Psoas muscle (tissue), 8 donors: Measurements from ENCODE around the gene COPS7A. TPM values are rescaled to one million over a fixed set of nuclear protein-coding genes. Genes with fewer than 3 reads are reported as not detected.

Experiments used
- ATAC-seq, 4 donors: fragments of 200-7000 bp; cut with Tn5 transposase; one replicate each; pipeline ENCODE4 v1.9.1; 2020; ENCODE audit warnings: moderate library complexity in 3 of 4, mild to moderate bottlenecking in 2 of 4
- DNase-seq, 2 donors: peaks; one replicate each; pipeline ENCODE4 v3.0.0-alpha.2; 2020
- H3K27ac ChIP-seq: fragments of 200-600 bp; one replicate; pipeline ENCODE4 v1.8.0; 2022
- H3K27me3 ChIP-seq, 3 donors: fragments of 200-600 bp in 1 of 3; one replicate each; pipeline versions ENCODE4 v1.6.1 to v1.8.0; 2013 to 2022; ENCODE audit warnings: low read length in 2 of 3, mild to moderate bottlenecking in 2 of 3, moderate library complexity in 1 of 3; ENCODE audit not compliant: insufficient read depth in 3 of 3
- H3K36me3 ChIP-seq, 2 donors: fragments of 200-600 bp in 1 of 2; one replicate each; pipeline versions ENCODE4 v1.6.1 to v1.8.0; 2013 to 2022; ENCODE audit warnings: low read depth in 1 of 2, mild to moderate bottlenecking in 1 of 2, moderate library complexity in 1 of 2; ENCODE audit not compliant: insufficient read depth in 1 of 2
- H3K4me1 ChIP-seq: fragments of 200-600 bp; one replicate; pipeline ENCODE4 v1.8.0; 2022
- H3K4me3 ChIP-seq: fragments of 200-600 bp; one replicate; pipeline ENCODE4 v1.8.0; 2022; ENCODE audit warnings: mild to moderate bottlenecking
- H3K9me3 ChIP-seq: fragments of 200-600 bp; one replicate; pipeline ENCODE4 v1.8.0; 2022
- WGBS, 3 donors: extraction: QIAGEN DNeasy Blood & Tissue Kit; methylation state at CpG; one replicate each; pipeline versions ENCODE4 v1.1.6 to v1.1.7; 2013; 5-methylcytosine and 5-hydroxymethylcytosine counted together
- intact Hi-C, 2 donors: fragments of 100-400 bp; cut with DNase I; formaldehyde crosslinking; loops; one replicate each; pipeline versions ENCODE4 v1.11.0 to v1.14.2; 2022
- polyA plus RNA-seq, 3 donors: library from polyadenylated mRNA; stranded (reverse); fragments of 200-250 nt; gene quantifications; one replicate each; pipeline ENCODE4 v1.2.3, GENCODE V29; 2013
- total RNA-seq, 4 donors: library from RNA; stranded (reverse); fragmentation: NEBNext Ultra II Directional in 2 of 4; extraction: Animal tissue kit (Norgen Biotek cat#: 25700) in 2 of 4; gene quantifications; one replicate each; pipeline versions ENCODE4 v1.2.1 to v1.2.4, GENCODE V29; 2021 to 2023
- TF ChIP-seq, protein P1 (sequence below): fragments of 200-600 bp; IDR thresholded peaks from one replicate; pipeline ENCODE4 v1.8.0; 2022; ENCODE audit warnings: antibody characterized with exemption
- donor health status: healthy with polysubstance abuse.
- donor health status: DM: no; HTN: no; CAD: no; lungs with moderate emphysema.
- donor health status: Bipolar disorder and iron deficiency.
- donor health status: healthy.
- donor health status: DM: yes; HTN: yes; CAD: no.
- donor health status: DM: no; HTN: no; CAD: no.
- donor health status: DM: no; HTN: no; CAD: no.
- donor health status: DM: yes; HTN: yes; CAD: no.

The COPS7A gene
- total and polyA plus RNA-seq, 7 donors = 72.3 to 157 (median 79.2) TPM

DNA sequence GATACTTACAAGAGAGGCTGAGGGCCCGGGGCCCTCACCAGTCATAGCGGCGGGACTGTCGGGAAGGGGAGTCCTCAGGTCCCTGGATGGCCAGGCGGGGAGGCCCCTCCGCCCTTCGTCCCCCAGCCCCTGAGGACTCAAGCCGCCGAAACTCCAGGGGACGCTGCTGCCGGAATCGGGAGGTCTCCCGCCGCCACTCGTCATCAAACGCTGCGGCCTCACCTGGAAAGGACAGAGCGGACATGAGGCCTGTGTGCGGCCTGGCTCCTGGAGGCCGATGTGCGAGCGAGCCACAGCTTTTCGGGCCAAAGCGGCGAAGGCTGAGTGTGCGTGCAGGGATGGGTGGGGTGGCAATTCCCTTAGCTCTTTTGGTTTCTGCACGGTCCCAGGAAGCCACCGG, 24.9 kb downstream of the COPS7A start:
- H3K4me1 ChIP-seq = peaks cover 12% of the 10 kb centered on the region
- no peak for DNase-seq

GRCh38 chr12:6750506-6750905, 26.7 kb downstream of the COPS7A start:
- H3K27me3 ChIP-seq = no peaks in the 10 kb centered on the region
- DNase-seq = no peak
- no peak for ATAC-seq
- no peak overlapping the region for H3K27ac ChIP-seq
- H3K9me3 ChIP-seq = no peaks in the 10 kb centered on the region
- peaks cover 15% of the 10 kb centered on the region for H3K4me1 ChIP-seq
- 87 to 91% (median 90%) methylated on average over 4 of the region's 4 CpGs for WGBS, 3 donors
- no peak overlapping the region for H3K4me3 ChIP-seq
- TF ChIP-seq, protein P1, sequence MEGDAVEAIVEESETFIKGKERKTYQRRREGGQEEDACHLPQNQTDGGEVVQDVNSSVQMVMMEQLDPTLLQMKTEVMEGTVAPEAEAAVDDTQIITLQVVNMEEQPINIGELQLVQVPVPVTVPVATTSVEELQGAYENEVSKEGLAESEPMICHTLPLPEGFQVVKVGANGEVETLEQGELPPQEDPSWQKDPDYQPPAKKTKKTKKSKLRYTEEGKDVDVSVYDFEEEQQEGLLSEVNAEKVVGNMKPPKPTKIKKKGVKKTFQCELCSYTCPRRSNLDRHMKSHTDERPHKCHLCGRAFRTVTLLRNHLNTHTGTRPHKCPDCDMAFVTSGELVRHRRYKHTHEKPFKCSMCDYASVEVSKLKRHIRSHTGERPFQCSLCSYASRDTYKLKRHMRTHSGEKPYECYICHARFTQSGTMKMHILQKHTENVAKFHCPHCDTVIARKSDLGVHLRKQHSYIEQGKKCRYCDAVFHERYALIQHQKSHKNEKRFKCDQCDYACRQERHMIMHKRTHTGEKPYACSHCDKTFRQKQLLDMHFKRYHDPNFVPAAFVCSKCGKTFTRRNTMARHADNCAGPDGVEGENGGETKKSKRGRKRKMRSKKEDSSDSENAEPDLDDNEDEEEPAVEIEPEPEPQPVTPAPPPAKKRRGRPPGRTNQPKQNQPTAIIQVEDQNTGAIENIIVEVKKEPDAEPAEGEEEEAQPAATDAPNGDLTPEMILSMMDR = no peak
- intact Hi-C loops = loop anchor here (5.0 to 10.0 kb wide), 2 partner anchors 74 to 77 kb away; partner anchors contain the start of genes P3H3 (in 2 of the 2) and GPR162 (in 1 of the 2)
- H3K36me3 ChIP-seq = peaks cover 11 to 62% of the 10 kb centered on the region in 2 donors

More for the DNA sequence above, 24.9 kb downstream of the COPS7A start:
- intact Hi-C loops = no loop called here
- WGBS, 3 donors = 91 to 95% (median 93%) methylated on average over 28 of the region's 28 CpGs
- Histone ChIP-seq H3K27ac (no peak overlapping the region), H3K27me3 (no peaks in the 10 kb centered on the region), H3K9me3 (no peaks in the 10 kb centered on the region), H3K36me3 (peaks cover 11 to 62% of the 10 kb centered on the region in 2 donors), H3K4me3 (no peak overlapping the region)
- TF ChIP-seq, protein P1 = no peak
- no peak for ATAC-seq

- no peak overlapping the region for H3K27ac ChIP-seq
- H3K27me3 ChIP-seq = no peaks in the 10 kb centered on the region
- intact Hi-C loops = loop anchor here (5.0 to 10.0 kb wide), 2 partner anchors 73 to 76 kb away; partner anchors contain the start of genes P3H3 (in 2 of the 2) and GPR162 (in 1 of the 2)
- H3K4me1 ChIP-seq = peaks cover 15% of the 10 kb centered on the region
- H3K4me3 ChIP-seq = peak overlapping the region; percentile 99
- H3K36me3 ChIP-seq = peaks cover 11 to 53% of the 10 kb centered on the region in 2 donors
- H3K9me3 ChIP-seq = no peaks in the 10 kb centered on the region
- WGBS, 3 donors = 74 to 85% (median 75%) methylated on average over 7 of the region's 7 CpGs
- no peak for DNase-seq
- no peak for ATAC-seq
- TF ChIP-seq, protein P1 = no peak
These were observed 27.9 kb downstream of the COPS7A start for GRCh38 chr12:6751767-6752166.

DNA sequence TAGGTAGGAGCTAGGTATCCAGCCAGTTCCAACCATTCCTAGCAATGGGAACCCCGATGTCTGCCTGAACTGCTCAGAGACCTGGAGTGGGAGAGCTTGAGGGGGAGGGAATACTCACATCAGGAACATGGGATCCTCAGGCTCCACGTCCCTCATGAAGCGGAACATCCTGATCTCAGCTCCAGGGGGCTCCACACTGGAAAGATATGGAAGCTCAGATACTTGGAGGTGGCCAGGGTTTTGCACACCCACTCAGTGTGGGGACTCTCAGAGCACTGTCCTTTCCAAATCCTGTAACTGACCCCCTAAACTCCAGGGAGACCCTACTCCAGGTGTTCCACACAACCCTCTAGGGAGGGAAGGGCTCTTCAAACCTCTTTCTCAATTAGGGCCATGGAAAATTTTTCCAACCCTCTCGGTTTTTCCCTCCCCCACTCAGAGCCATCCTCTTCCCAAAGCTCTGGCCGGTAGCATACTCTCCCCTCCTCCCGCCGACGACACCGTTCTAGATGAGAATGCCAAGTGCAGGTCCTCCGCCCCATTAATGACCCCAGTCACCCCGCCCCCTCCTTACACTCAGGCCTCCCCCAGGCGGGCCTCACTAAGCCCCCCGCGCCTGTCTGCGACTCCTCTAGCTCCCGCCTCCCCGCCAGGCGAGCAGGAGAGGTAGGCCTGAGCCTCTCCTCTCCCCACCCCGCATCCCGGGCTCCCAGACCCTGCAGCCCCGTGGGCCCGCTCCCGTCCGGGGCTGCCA, 28.5 kb downstream of the COPS7A start:
- H3K27ac ChIP-seq = peak overlapping the region; percentile 99
- peaks cover 11 to 48% of the 10 kb centered on the region in 2 donors for H3K36me3 ChIP-seq
- no peaks in the 10 kb centered on the region for H3K9me3 ChIP-seq
- DNase-seq (no peak), ATAC-seq (no peak)
- intact Hi-C loops = loop anchor here (5.0 to 10.0 kb wide), 2 partner anchors 72 to 75 kb away; partner anchors contain the start of genes P3H3 (in 2 of the 2) and GPR162 (in 1 of the 2)
- 4 to 6% (median 5%) methylated on average over 21 to 24 of the region's 24 CpGs for WGBS, 3 donors
- TF ChIP-seq, protein P1 = peak; percentile 16
- H3K4me3 ChIP-seq = peak overlapping the region; percentile 99
- H3K4me1 ChIP-seq = peaks cover 12% of the 10 kb centered on the region
- no peaks in the 10 kb centered on the region for H3K27me3 ChIP-seq
